OCI-LY3 (cell line): ENCODE results near the gene ATOH1.
A peak's percentile ranks its signal among the peaks of the same experiment; 100 is the strongest.

ENCODE experiments used
- H2AFZ ChIP-seq: fragments of 200-600, 300-600 bp; shearing (Covaris generic); 2 replicates; pipeline ENCODE4 v1.6.0; 2014; ENCODE audit warnings: antibody characterized with exemption, low read depth, low read length
- H3K27ac ChIP-seq: fragments of 200-600, 300-600 bp; sonication (generic); 2 replicates; pipeline ENCODE4 v1.5.1; 2014; ENCODE audit warnings: mild to moderate bottlenecking, low read length, moderate library complexity, mixed read lengths
- H3K27me3 ChIP-seq: fragments of 200-600, 300-600 bp; sonication (generic); 2 replicates; pipeline ENCODE4 v1.6.1; 2014; ENCODE audit warnings: low read depth, low read length, mixed read lengths
- H3K36me3 ChIP-seq: fragments of 200-600, 300-600 bp; sonication (generic); replicated peaks from 2 replicates; pipeline ENCODE3; 2014; ENCODE audit warnings: low read depth, low read length, mixed read lengths
- H3K4me1 ChIP-seq: fragments of 300-600, 200-600 bp; sonication (generic); 2 replicates; pipeline ENCODE4 v1.6.1; 2014; ENCODE audit warnings: low read length, mixed read lengths
- H3K4me2 ChIP-seq: fragments of 200-600, 300-600 bp; sonication (generic); 2 replicates; pipeline ENCODE4 v1.6.1; 2014; ENCODE audit warnings: low read length, mixed read lengths
- H3K4me3 ChIP-seq: fragments of 300-600, 200-600 bp; sonication (generic); 2 replicates; pipeline ENCODE4 v1.5.1; 2014; ENCODE audit warnings: antibody characterized with exemption, mild to moderate bottlenecking, low read length, moderate library complexity
- H3K79me2 ChIP-seq: fragments of 300-600, 200-600 bp; shearing (Covaris generic); 2 replicates; pipeline ENCODE4 v1.6.1; 2014; ENCODE audit warnings: mild to moderate bottlenecking, low read length, mixed read lengths
- H3K9ac ChIP-seq: fragments of 300-600, 200-600 bp; shearing (Covaris generic); 2 replicates; pipeline ENCODE4 v1.6.0; 2014; ENCODE audit warnings: mild to moderate bottlenecking, low read length, moderate library complexity
- H3K9me3 ChIP-seq: fragments of 200-600, 300-600 bp; shearing (Covaris generic); 2 replicates; pipeline ENCODE4 v1.6.1; 2014; ENCODE audit warnings: low read length, mixed read lengths; ENCODE audit not compliant: insufficient read depth
- H4K20me1 ChIP-seq: fragments of 200-600, 300-600 bp; sonication (generic); 2 replicates; pipeline ENCODE4 v1.6.1; 2016; ENCODE audit warnings: low read length, mixed read lengths; ENCODE audit not compliant: insufficient read depth
- EZH2phosphoT487 ChIP-seq: fragments of 200-600 bp; shearing (Covaris generic); IDR thresholded peaks from 2 replicates; pipeline ENCODE4 v1.6.1; 2018; ENCODE audit warnings: antibody characterized with exemption, mixed run types, low read depth
- TF ChIP-seq, protein P1 (sequence below): fragments of 200-600, 300-600 bp; sonication (generic); IDR thresholded peaks from 2 replicates; pipeline ENCODE4 v1.5.1; 2014; ENCODE audit warnings: antibody characterized with exemption, low read length, low read depth

Gene ATOH1

DNA sequence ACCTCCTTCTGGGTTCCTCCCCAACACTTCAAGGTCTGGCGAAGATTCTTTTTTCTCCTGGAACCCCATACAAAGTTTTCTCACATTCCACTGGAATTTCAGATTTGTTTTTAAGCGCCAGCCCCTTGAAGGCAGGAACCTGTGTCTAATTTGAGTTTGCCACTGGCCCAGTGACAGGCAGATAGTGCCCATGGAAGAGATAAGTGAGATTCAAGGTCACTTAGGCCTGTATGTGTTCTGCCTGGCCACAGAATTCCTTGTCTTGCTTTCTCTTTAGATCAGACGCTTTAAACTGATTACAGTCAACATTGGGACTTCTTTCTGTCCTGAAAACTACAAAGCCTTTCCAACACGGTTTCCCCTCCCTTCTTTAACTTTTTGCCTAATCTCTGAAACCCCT lies 11.2 kb downstream of the ATOH1 start:
- no peaks in the 10 kb centered on the region for H3K27me3 ChIP-seq
- no peaks in the 10 kb centered on the region for H3K79me2 ChIP-seq
- no peak overlapping the region for H3K9ac ChIP-seq
- no peaks in the 10 kb centered on the region for H3K36me3 ChIP-seq
- no peaks in the 10 kb centered on the region for H4K20me1 ChIP-seq
- H3K4me1 ChIP-seq: peaks cover 5% of the 10 kb centered on the region
- no peaks in the 10 kb centered on the region for H3K9me3 ChIP-seq
- no peak overlapping the region for H3K27ac ChIP-seq
- TF ChIP-seq, protein P1, sequence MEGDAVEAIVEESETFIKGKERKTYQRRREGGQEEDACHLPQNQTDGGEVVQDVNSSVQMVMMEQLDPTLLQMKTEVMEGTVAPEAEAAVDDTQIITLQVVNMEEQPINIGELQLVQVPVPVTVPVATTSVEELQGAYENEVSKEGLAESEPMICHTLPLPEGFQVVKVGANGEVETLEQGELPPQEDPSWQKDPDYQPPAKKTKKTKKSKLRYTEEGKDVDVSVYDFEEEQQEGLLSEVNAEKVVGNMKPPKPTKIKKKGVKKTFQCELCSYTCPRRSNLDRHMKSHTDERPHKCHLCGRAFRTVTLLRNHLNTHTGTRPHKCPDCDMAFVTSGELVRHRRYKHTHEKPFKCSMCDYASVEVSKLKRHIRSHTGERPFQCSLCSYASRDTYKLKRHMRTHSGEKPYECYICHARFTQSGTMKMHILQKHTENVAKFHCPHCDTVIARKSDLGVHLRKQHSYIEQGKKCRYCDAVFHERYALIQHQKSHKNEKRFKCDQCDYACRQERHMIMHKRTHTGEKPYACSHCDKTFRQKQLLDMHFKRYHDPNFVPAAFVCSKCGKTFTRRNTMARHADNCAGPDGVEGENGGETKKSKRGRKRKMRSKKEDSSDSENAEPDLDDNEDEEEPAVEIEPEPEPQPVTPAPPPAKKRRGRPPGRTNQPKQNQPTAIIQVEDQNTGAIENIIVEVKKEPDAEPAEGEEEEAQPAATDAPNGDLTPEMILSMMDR: no peak
- no peak for TF ChIP-seq EZH2phosphoT487
- H2AFZ ChIP-seq: no peak overlapping the region
- H3K4me3 ChIP-seq: no peak overlapping the region
- H3K4me2 ChIP-seq: no peak overlapping the region

DNA sequence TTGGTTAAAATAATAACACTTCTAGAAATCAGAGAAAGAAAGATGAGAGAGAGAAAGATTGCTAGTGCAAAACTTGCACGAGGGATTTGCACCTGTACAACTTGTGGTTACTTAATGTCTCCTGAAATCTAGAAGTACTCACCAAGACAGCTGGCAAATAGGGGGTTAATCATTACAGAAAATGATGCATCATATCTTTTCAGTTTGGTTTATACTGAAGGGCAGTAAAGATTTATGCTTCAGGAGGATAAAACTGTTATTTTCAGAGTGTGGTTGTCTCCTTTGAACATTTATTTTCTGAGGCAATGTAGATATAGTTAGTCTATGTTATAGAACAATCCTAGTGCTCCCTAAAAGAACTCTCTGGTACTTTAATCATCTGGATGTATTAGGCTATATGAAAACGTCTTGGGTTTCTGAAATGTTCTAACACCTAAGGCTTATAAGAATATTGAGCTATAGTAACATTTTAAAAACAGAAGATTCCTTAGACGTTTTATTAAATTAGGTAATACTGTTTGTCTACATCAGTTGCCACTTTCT lies 13.3 kb downstream of the ATOH1 start:
- Histone ChIP-seq H3K79me2 (no peaks in the 10 kb centered on the region), H3K4me2 (no peak overlapping the region), H3K4me3 (no peak overlapping the region), H2AFZ (no peak overlapping the region), H4K20me1 (no peaks in the 10 kb centered on the region), H3K27ac (no peak overlapping the region), H3K36me3 (no peaks in the 10 kb centered on the region), H3K9me3 (no peaks in the 10 kb centered on the region), H3K4me1 (peaks cover 5% of the 10 kb centered on the region), H3K27me3 (no peaks in the 10 kb centered on the region), H3K9ac (no peak overlapping the region)
- TF ChIP-seq, protein P1: no peak
- TF ChIP-seq EZH2phosphoT487: no peak

DNA sequence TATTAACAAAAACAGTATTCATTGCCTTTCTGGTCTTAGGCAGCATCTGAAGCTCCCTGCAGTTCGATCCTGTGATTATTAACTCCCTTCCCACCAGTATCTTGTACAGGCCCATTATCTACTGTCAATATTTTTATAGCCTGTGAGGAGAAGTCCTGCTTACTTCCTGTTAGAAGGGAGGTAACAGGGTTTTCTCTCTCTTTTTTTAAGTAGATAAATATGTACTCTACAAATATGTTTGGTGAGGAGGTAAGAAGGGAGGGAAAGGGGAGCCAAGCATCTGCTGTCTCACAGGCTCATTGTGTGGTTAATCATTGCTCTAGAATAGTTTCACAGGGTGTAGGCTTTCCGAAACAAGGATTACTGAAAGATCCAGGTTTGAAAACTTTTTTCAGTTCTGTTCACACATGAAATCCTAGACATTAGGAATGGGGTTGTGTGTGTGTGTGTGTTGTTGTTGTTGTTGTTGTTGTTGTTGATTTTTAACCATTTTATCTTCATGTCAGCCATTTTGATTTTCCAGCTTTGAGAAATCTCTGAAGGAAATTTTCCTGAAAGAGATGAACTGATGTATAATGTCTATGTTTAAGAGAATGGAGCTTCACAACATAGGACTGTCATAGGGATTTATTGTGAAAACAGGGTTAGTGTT lies 14.2 kb downstream of the ATOH1 start:
- TF ChIP-seq EZH2phosphoT487: no peak
- TF ChIP-seq, protein P1: no peak
- H4K20me1 ChIP-seq: no peaks in the 10 kb centered on the region
- peak overlapping the region; percentile 78 for H2AFZ ChIP-seq

DNA sequence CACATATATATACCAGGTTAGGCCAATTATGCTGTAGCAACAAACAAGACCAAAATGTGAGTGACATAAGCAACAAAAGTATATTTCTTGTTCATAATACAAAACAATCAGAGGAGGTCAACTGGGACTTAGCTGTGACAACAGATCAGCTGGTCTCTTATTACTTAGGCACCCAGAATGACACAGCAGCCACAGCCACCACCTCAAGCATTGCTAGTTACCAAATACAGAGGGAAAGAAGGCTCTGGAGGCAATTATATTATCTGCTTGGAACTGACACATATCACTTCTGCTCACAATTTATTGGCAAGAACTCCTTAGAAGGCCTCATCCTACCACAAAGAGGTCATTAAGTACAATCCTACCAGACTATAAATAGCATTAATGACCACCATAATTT lies 15.2 kb downstream of the ATOH1 start:
- no peaks in the 10 kb centered on the region for H3K79me2 ChIP-seq
- no peak overlapping the region for H3K9ac ChIP-seq
- H3K4me3 ChIP-seq: no peak overlapping the region
- TF ChIP-seq EZH2phosphoT487: no peak
- TF ChIP-seq, protein P1: no peak
- H2AFZ ChIP-seq: no peak overlapping the region
- no peaks in the 10 kb centered on the region for H4K20me1 ChIP-seq
- H3K27me3 ChIP-seq: no peaks in the 10 kb centered on the region
- H3K4me1 ChIP-seq: peaks cover 5% of the 10 kb centered on the region
- H3K9me3 ChIP-seq: no peaks in the 10 kb centered on the region
- H3K27ac ChIP-seq: no peak overlapping the region
- no peak overlapping the region for H3K4me2 ChIP-seq
- H3K36me3 ChIP-seq: no peaks in the 10 kb centered on the region

More for the DNA sequence above, 14.2 kb downstream of the ATOH1 start:
- Histone ChIP-seq H3K27ac (no peak overlapping the region), H3K79me2 (no peaks in the 10 kb centered on the region), H3K9ac (no peak overlapping the region), H3K27me3 (no peaks in the 10 kb centered on the region), H3K4me2 (no peak overlapping the region), H3K4me1 (peaks cover 5% of the 10 kb centered on the region), H3K9me3 (no peaks in the 10 kb centered on the region), H3K4me3 (no peak overlapping the region), H3K36me3 (no peaks in the 10 kb centered on the region)
